GM23338 (cell line): ENCODE data around the gene B4GALT5.

Experiments
- CREB1 ChIP-seq: fragments of 250-450 bp; sonication (Bioruptor Pico); IDR thresholded peaks from 2 replicates; pipeline ENCODE4 v1.5.0; 2020; ENCODE audit warnings: low read depth, mild to moderate bottlenecking, moderate library complexity
- EZH2 ChIP-seq: fragments of 200-600 bp; sonication (generic); IDR thresholded peaks from one replicate; pipeline ENCODE4 v1.8.0; 2017; ENCODE audit warnings: antibody characterized with exemption, mild to moderate bottlenecking, low read depth; ENCODE audit not compliant: unreplicated experiment
- EZH2phosphoT487 ChIP-seq: fragments of 200-600 bp; sonication (generic); IDR thresholded peaks from one replicate; pipeline ENCODE4 v1.8.1; 2018; ENCODE audit warnings: antibody characterized with exemption; ENCODE audit not compliant: unreplicated experiment
- JUNB ChIP-seq: IDR thresholded peaks from one replicate; pipeline ENCODE4 v1.6.1; 2016; ENCODE audit warnings: antibody characterized with exemption; ENCODE audit not compliant: unreplicated experiment
- NANOG ChIP-seq: IDR thresholded peaks from 2 replicates; pipeline ENCODE4 v1.6.1; 2016; ENCODE audit warnings: antibody characterized with exemption, borderline replicate concordance
- POLR2AphosphoS5 ChIP-seq: IDR thresholded peaks from 2 replicates; pipeline ENCODE4 v1.6.1; 2016; ENCODE audit warnings: antibody characterized with exemption, low read depth
- STAT1 ChIP-seq: IDR thresholded peaks from one replicate; pipeline ENCODE4 v1.6.1; 2016; ENCODE audit warnings: antibody characterized with exemption; ENCODE audit not compliant: unreplicated experiment
- ZNF114 ChIP-seq: fragments of 250-450 bp; sonication (Bioruptor Pico); IDR thresholded peaks from 2 replicates; pipeline ENCODE4 v1.5.0; 2020; ENCODE audit warnings: mild to moderate bottlenecking, moderate library complexity
- ZNF331 ChIP-seq: fragments of 250-450 bp; sonication (Bioruptor Pico); IDR thresholded peaks from 2 replicates; pipeline ENCODE4 v1.5.0; 2020; ENCODE audit warnings: low read depth, mild to moderate bottlenecking, moderate library complexity
- ZNF462 ChIP-seq: fragments of 250-450 bp; sonication (Bioruptor Pico); IDR thresholded peaks from 2 replicates; pipeline ENCODE4 v1.5.0; 2020; ENCODE audit warnings: mild to moderate bottlenecking, moderate library complexity
- TF ChIP-seq, protein P1 (sequence below): IDR thresholded peaks from 2 replicates; pipeline ENCODE4 v1.6.1; 2016; ENCODE audit warnings: antibody characterized with exemption
- TF ChIP-seq, protein P2 (sequence below), 2 experiments: fragments of 200-600 bp in 1 of 2; sonication (generic) in 1 of 2; conservative IDR thresholded peaks; 2 replicates each; pipeline versions ENCODE4 v1.5.1 to v1.6.1; 2016 to 2017; ENCODE audit warnings: antibody characterized with exemption in 2 of 2, low read depth in 2 of 2, mild to moderate bottlenecking in 2 of 2, moderate library complexity in 1 of 2
- TF ChIP-seq, protein P3 (sequence below): IDR thresholded peaks from one replicate; pipeline ENCODE4 v1.6.1; 2018; ENCODE audit warnings: antibody characterized with exemption; ENCODE audit not compliant: unreplicated experiment

- TF ChIP-seq POLR2AphosphoS5 (no peak), EZH2 (no peak), EZH2phosphoT487 (no peak), JUNB (no peak), ZNF462 (no peak), CREB1 (CRISPR knock-in tag) (no peak), NANOG (no peak), ZNF331 (no peak), ZNF114 (no peak), STAT1 (no peak)
- TF ChIP-seq, protein P1, sequence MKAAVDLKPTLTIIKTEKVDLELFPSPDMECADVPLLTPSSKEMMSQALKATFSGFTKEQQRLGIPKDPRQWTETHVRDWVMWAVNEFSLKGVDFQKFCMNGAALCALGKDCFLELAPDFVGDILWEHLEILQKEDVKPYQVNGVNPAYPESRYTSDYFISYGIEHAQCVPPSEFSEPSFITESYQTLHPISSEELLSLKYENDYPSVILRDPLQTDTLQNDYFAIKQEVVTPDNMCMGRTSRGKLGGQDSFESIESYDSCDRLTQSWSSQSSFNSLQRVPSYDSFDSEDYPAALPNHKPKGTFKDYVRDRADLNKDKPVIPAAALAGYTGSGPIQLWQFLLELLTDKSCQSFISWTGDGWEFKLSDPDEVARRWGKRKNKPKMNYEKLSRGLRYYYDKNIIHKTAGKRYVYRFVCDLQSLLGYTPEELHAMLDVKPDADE = no peak
- TF ChIP-seq, protein P2, sequence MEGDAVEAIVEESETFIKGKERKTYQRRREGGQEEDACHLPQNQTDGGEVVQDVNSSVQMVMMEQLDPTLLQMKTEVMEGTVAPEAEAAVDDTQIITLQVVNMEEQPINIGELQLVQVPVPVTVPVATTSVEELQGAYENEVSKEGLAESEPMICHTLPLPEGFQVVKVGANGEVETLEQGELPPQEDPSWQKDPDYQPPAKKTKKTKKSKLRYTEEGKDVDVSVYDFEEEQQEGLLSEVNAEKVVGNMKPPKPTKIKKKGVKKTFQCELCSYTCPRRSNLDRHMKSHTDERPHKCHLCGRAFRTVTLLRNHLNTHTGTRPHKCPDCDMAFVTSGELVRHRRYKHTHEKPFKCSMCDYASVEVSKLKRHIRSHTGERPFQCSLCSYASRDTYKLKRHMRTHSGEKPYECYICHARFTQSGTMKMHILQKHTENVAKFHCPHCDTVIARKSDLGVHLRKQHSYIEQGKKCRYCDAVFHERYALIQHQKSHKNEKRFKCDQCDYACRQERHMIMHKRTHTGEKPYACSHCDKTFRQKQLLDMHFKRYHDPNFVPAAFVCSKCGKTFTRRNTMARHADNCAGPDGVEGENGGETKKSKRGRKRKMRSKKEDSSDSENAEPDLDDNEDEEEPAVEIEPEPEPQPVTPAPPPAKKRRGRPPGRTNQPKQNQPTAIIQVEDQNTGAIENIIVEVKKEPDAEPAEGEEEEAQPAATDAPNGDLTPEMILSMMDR (conservative IDR thresholded peaks at IDR 0.05; ENCODE audit: low read depth in 2 of 2) = no peak
- TF ChIP-seq, protein P3, sequence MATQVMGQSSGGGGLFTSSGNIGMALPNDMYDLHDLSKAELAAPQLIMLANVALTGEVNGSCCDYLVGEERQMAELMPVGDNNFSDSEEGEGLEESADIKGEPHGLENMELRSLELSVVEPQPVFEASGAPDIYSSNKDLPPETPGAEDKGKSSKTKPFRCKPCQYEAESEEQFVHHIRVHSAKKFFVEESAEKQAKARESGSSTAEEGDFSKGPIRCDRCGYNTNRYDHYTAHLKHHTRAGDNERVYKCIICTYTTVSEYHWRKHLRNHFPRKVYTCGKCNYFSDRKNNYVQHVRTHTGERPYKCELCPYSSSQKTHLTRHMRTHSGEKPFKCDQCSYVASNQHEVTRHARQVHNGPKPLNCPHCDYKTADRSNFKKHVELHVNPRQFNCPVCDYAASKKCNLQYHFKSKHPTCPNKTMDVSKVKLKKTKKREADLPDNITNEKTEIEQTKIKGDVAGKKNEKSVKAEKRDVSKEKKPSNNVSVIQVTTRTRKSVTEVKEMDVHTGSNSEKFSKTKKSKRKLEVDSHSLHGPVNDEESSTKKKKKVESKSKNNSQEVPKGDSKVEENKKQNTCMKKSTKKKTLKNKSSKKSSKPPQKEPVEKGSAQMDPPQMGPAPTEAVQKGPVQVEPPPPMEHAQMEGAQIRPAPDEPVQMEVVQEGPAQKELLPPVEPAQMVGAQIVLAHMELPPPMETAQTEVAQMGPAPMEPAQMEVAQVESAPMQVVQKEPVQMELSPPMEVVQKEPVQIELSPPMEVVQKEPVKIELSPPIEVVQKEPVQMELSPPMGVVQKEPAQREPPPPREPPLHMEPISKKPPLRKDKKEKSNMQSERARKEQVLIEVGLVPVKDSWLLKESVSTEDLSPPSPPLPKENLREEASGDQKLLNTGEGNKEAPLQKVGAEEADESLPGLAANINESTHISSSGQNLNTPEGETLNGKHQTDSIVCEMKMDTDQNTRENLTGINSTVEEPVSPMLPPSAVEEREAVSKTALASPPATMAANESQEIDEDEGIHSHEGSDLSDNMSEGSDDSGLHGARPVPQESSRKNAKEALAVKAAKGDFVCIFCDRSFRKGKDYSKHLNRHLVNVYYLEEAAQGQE = no peak
These were observed 123.3 kb downstream of the B4GALT5 start for GRCh38 chr20:49590163-49591017.
